Cardiac fibroblast (primary cell): ENCODE measurements around the gene IRF7.

Experiments
- DNase-seq, 2 donors: peaks; one replicate each; pipeline versions ENCODE4 v3.0.0 to v3.0.0-alpha.2; 2010; ENCODE audit warnings: low read depth in 2 of 2
- H3K4me3 ChIP-seq, 2 donors: replicated peaks in 1 of 2; 1 replicate in 1 of 2; 2 replicates in 1 of 2; pipeline ENCODE4 v1.5.1; 2011; ENCODE audit warnings: low read depth in 2 of 2, low read length in 2 of 2, mild to moderate bottlenecking in 2 of 2, moderate library complexity in 1 of 2
- CTCF ChIP-seq: IDR thresholded peaks from one replicate; pipeline ENCODE4 v1.5.1; 2011; ENCODE audit warnings: low read depth, mild to moderate bottlenecking, low read length, inconsistent platforms

The IRF7 gene

GRCh38 chr11:568306-569157 lies 47.2 kb downstream of the IRF7 start:
- peak; percentile 88 to 96 for DNase-seq
- TF ChIP-seq CTCF, result no peak
- peak overlapping the region; percentile 64 to 94 for H3K4me3 ChIP-seq

DNA sequence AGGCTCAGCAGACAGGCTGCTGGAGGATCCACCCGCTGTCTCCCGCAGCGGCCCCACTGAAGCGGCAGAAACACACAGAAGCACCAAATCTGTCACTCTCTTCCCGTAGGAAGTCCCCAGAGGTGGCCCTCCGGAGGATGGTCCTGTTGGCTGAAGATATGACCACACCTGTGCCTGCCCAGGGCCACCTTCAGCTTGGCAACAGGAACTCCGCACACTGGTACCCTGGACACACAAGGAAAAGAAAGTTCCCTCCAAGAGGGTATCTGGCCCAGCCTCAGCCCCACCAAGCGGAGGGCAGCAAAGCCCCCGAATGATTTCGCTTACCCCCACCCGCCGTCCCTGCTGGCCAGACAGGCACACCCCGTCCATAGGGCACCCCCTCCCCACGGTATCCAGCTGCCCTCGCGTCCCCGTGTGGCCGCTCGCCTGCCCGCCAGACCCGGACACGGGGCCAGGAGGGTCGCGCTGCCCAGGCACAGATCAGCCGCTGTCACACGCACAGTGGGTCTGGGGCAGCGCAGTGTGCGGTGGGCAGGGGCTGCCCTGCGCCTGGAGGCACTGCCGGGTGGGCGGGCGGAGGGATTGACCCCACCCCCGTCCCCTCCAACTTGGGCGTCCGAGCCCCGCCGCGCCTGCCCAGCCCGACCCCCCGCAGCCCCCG lies 48.0 kb downstream of the IRF7 start:
- no peak for TF ChIP-seq CTCF
- peak overlapping the region; percentile 64 to 94 for H3K4me3 ChIP-seq
- no peak for DNase-seq

- no peak for DNase-seq
- H3K4me3 ChIP-seq, result peak overlapping the region; percentile 64 to 94
- no peak for TF ChIP-seq CTCF
Measured at GRCh38 chr11:567011-567628, 48.6 kb downstream of the IRF7 start.

DNA sequence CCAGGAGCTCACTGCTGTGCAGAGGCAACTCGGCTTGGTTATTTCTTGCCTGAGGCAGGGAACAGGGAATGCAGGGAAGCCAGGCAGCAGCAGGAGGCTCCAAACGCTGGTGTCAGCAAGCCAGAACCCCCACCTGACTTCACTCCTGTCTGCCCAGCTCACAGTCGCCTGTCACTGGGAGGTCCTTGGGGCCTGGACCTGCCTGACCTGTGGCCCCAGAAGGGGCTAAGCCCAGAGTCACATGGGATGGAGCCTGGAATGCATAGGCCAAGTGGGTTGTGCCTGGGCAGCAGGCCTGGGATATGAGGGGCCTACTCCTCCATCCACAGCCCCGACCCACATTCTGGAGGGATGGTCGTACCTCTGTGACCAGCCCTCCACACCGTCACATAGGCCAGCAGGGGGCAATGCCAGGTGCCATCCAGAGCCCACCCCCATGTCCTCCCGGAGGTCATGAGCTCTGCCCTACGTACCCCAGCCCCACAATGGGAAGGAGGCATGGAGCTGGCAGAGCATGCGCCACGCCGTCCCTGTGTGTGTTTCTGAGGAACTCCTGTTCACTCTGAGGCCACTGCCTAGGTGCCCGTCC lies 49.7 kb downstream of the IRF7 start:
- peak; percentile 18 for TF ChIP-seq CTCF
- no peak overlapping the region for H3K4me3 ChIP-seq
- no peak for DNase-seq

DNA sequence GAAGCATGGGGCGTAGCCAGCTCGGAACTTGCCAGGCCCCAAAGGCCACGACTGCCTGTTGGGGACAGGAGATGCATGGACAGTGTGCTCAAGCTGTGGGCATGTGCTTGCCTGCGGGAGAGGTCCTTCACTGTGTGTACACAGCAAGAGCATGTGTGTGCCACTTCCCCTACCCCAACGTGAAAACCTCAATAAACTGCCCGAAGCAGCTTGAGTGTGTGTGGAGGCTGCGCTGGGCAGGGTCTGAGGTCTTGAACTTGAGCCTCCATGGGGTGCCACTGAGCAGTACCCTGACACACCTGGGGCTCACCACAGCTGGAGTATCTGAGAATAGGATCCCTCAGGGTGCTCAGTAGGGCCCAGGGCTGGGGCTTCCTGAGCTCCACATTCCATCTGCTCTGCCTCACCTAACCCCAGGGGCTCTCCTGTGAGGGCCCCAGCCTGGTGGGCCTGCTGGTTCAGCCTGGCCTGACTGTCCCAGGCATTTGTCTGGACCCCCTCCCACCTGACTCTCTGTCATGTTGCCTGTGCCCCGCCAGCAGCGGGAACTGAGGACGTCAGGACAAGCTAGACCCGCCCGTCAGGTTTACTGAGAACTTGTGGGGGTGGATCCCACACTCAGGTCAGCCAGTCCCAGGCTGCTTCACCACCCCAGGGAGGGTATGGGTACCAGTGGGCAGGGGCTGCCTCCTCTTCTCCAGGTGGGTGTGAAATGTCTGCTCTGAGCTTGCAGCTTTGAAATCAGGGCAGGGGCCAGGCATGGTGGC lies 51.8 kb downstream of the IRF7 start:
- H3K4me3 ChIP-seq, result no peak overlapping the region
- no peak for TF ChIP-seq CTCF
- no peak for DNase-seq
